Neural progenitor cell (in vitro differentiated cells): ENCODE measurements around the gene UHMK1. TPM values are rescaled to one million over a fixed set of nuclear protein-coding genes. Genes with fewer than 3 reads are reported as not detected.
A peak's percentile ranks its signal among the peaks of the same experiment; 100 is the strongest.

ENCODE experiments used
- DNase-seq: peaks from one replicate; pipeline ENCODE4 v3.0.0-alpha.2; 2016; ENCODE audit warnings: low spot score
- H2AFZ ChIP-seq: fragments of 200-600 bp; sonication (generic); replicated peaks from 2 replicates; pipeline ENCODE4 v1.6.1; 2016; ENCODE audit warnings: antibody characterized with exemption
- H3F3A ChIP-seq: fragments of 200-600 bp; sonication (generic); 2 replicates; pipeline ENCODE4 v1.6.1; 2016; ENCODE audit warnings: antibody characterized with exemption, low read depth
- H3K27ac ChIP-seq: fragments of 200-600 bp; sonication (generic); 2 replicates; pipeline ENCODE4 v1.5.1; 2016; ENCODE audit warnings: mild to moderate bottlenecking
- H3K27me3 ChIP-seq: fragments of 200-600 bp; sonication (generic); 2 replicates; pipeline ENCODE4 v1.6.1; 2016; ENCODE audit warnings: mild to moderate bottlenecking, moderate library complexity
- H3K36me3 ChIP-seq: fragments of 200-600 bp; sonication (generic); 2 replicates; pipeline ENCODE4 v1.5.1; 2016
- H3K4me1 ChIP-seq: fragments of 200-600 bp; sonication (generic); 2 replicates; pipeline ENCODE4 v1.6.1; 2016; ENCODE audit warnings: mixed run types
- H3K4me2 ChIP-seq: fragments of 200-600 bp; sonication (generic); 2 replicates; pipeline ENCODE4 v1.6.1; 2016
- H3K4me3 ChIP-seq: fragments of 200-600 bp; sonication (generic); 2 replicates; pipeline ENCODE4 v1.5.1; 2016
- H3K79me2 ChIP-seq: fragments of 200-600 bp; sonication (generic); 2 replicates; pipeline ENCODE4 v1.6.1; 2016; ENCODE audit warnings: low read depth
- H3K9ac ChIP-seq: fragments of 200-600 bp; sonication (generic); 2 replicates; pipeline ENCODE4 v1.6.1; 2016
- H3K9me3 ChIP-seq: fragments of 200-600 bp; sonication (generic); 2 replicates; pipeline ENCODE4 v1.5.1; 2016; ENCODE audit warnings: low read depth
- H4K20me1 ChIP-seq: fragments of 200-600 bp; sonication (generic); 2 replicates; pipeline ENCODE4 v1.6.1; 2016; ENCODE audit warnings: low read depth
- H3K27ac Mint-ChIP-seq: 3 replicates; pipeline ENCODE4 v1.8.0; 2021; ENCODE audit warnings: mixed read lengths
- H3K27me3 Mint-ChIP-seq: 2 replicates; pipeline ENCODE4 v1.8.0; 2022; ENCODE audit warnings: low read depth, mild to moderate bottlenecking, inconsistent platforms, moderate library complexity, mixed read lengths; ENCODE audit not compliant: insufficient read depth
- H3K36me3 Mint-ChIP-seq: 3 replicates; pipeline ENCODE4 v1.8.0; 2021; ENCODE audit warnings: mixed read lengths
- H3K4me1 Mint-ChIP-seq: 3 replicates; pipeline ENCODE4 v1.8.0; 2021; ENCODE audit warnings: mixed read lengths
- H3K4me3 Mint-ChIP-seq: 3 replicates; pipeline ENCODE4 v1.8.0; 2021; ENCODE audit warnings: mild to moderate bottlenecking, moderate library complexity, mixed read lengths
- H3K9me3 Mint-ChIP-seq: 3 replicates; pipeline ENCODE4 v1.8.0; 2020; ENCODE audit warnings: mixed read lengths
- CTCF ChIP-seq: fragments of 200-600 bp; sonication (generic); IDR thresholded peaks from 2 replicates; pipeline ENCODE4 v1.5.1; 2017; ENCODE audit warnings: antibody characterized with exemption, mild to moderate bottlenecking
- EZH2 ChIP-seq: fragments of 200-600 bp; sonication (generic); IDR thresholded peaks from 2 replicates; pipeline ENCODE4 v1.6.1; 2017; ENCODE audit warnings: antibody characterized with exemption, mild to moderate bottlenecking, moderate library complexity
- EZH2phosphoT487 ChIP-seq: fragments of 200-600 bp; sonication (generic); IDR thresholded peaks from 2 replicates; pipeline ENCODE4 v1.6.1; 2017; ENCODE audit warnings: antibody characterized with exemption
- total RNA-seq: library from RNA; depleted of rRNA; stranded (reverse); fragments of >200 nt; gene quantifications from 2 replicates; pipeline ENCODE4 v1.2.3, GENCODE V29; 2015; ENCODE audit warnings: low replicate concordance

UHMK1 gene
- total RNA-seq, 1 donor from 2014 or later, result 48.8 TPM

GRCh38 chr1:162560303-162561036, 62.9 kb downstream of the UHMK1 start:
- Mint-ChIP-seq H3K4me1 (peaks cover 19% of the 10 kb centered on the region), H3K27ac (peak overlapping the region; percentile 93), H3K36me3 (no peaks in the 10 kb centered on the region), H3K4me3 (peak overlapping the region; percentile 93), H3K27me3 (peaks cover 2% of the 10 kb centered on the region), H3K9me3 (no peaks in the 10 kb centered on the region)
- Histone ChIP-seq H3K27ac (no peak overlapping the region), H3K27me3 (no peaks in the 10 kb centered on the region), H3K4me2 (peak overlapping the region; percentile 90), H3K4me1 (peaks cover 12% of the 10 kb centered on the region), H3K4me3 (peak overlapping the region; percentile 77), H3K9me3 (no peaks in the 10 kb centered on the region), H2AFZ (peak overlapping the region; percentile 97), H3K79me2 (peaks cover 30% of the 10 kb centered on the region), H3K9ac (no peak overlapping the region), H3F3A (peaks cover 7% of the 10 kb centered on the region), H4K20me1 (no peaks in the 10 kb centered on the region), H3K36me3 (no peaks in the 10 kb centered on the region)
- DNase-seq, result no peak
- TF ChIP-seq CTCF (no peak), EZH2phosphoT487 (no peak), EZH2 (no peak)

- Histone ChIP-seq H3K36me3 (no peaks in the 10 kb centered on the region), H3K79me2 (peaks cover 30% of the 10 kb centered on the region), H3K9me3 (no peaks in the 10 kb centered on the region), H2AFZ (peak overlapping the region; percentile 97), H3K4me3 (peak overlapping the region; percentile 77), H3K27ac (no peak overlapping the region), H3K4me2 (peak overlapping the region; percentile 90), H4K20me1 (no peaks in the 10 kb centered on the region), H3F3A (peaks cover 7% of the 10 kb centered on the region), H3K27me3 (no peaks in the 10 kb centered on the region), H3K9ac (peak overlapping the region; percentile 39), H3K4me1 (peaks cover 12% of the 10 kb centered on the region)
- no peaks in the 10 kb centered on the region for H3K36me3 Mint-ChIP-seq
- H3K4me1 Mint-ChIP-seq, result peaks cover 19% of the 10 kb centered on the region
- H3K27me3 Mint-ChIP-seq, result peaks cover 2% of the 10 kb centered on the region
- DNase-seq, result peak; percentile 98
- no peak for TF ChIP-seq CTCF
- TF ChIP-seq EZH2, result peak; percentile 6
- H3K27ac Mint-ChIP-seq, result peak overlapping the region; percentile 93
- H3K4me3 Mint-ChIP-seq, result peak overlapping the region; percentile 93
- H3K9me3 Mint-ChIP-seq, result no peaks in the 10 kb centered on the region
Measured at GRCh38 chr1:162561037-162561615, 63.5 kb downstream of the UHMK1 start.

- Histone ChIP-seq H3K36me3 (no peaks in the 10 kb centered on the region), H3K9me3 (no peaks in the 10 kb centered on the region), H3K4me3 (peak within 1 kb of the TSS; percentile 77), H2AFZ (peak within 1 kb of the TSS; percentile 97), H3K4me2 (peak within 1 kb of the TSS; percentile 90), H3K27ac (no peak within 1 kb of the TSS), H3K9ac (peak within 1 kb of the TSS; percentile 39), H3K27me3 (no peaks in the 10 kb centered on the region), H3F3A (peaks cover 7% of the 10 kb centered on the region), H3K79me2 (peaks cover 30% of the 10 kb centered on the region), H4K20me1 (no peaks in the 10 kb centered on the region), H3K4me1 (peaks cover 12% of the 10 kb centered on the region)
- peaks cover 2% of the 10 kb centered on the region for H3K27me3 Mint-ChIP-seq
- peaks cover 19% of the 10 kb centered on the region for H3K4me1 Mint-ChIP-seq
- H3K27ac Mint-ChIP-seq, result peak within 1 kb of the TSS; percentile 97
- no peak for DNase-seq
- H3K36me3 Mint-ChIP-seq, result peaks cover 2% of the 10 kb centered on the region
- H3K4me3 Mint-ChIP-seq, result peak within 1 kb of the TSS; percentile 93
- H3K9me3 Mint-ChIP-seq, result no peaks in the 10 kb centered on the region
- no peak for TF ChIP-seq CTCF
- no peak for TF ChIP-seq EZH2phosphoT487
- peak; percentile 28 for TF ChIP-seq EZH2
Measured at GRCh38 chr1:162561616-162562469, 64.2 kb downstream of the UHMK1 start, which contains the start of gene UAP1. TSS of gene UAP1 (plus strand) at chr1:162561722. CDS start at chr1:162566069, 4,347 bp downstream.
